GM18870 (cell line): Measurements from ENCODE around the gene GATD1.

Experiments used
- ATAC-seq: cut with Tn5 transposase; IDR thresholded peaks from one replicate; pipeline ENCODE4 v1.9.1; 2021; ENCODE audit warnings: moderate library complexity; ENCODE audit not compliant: unreplicated experiment

The GATD1 gene

DNA sequence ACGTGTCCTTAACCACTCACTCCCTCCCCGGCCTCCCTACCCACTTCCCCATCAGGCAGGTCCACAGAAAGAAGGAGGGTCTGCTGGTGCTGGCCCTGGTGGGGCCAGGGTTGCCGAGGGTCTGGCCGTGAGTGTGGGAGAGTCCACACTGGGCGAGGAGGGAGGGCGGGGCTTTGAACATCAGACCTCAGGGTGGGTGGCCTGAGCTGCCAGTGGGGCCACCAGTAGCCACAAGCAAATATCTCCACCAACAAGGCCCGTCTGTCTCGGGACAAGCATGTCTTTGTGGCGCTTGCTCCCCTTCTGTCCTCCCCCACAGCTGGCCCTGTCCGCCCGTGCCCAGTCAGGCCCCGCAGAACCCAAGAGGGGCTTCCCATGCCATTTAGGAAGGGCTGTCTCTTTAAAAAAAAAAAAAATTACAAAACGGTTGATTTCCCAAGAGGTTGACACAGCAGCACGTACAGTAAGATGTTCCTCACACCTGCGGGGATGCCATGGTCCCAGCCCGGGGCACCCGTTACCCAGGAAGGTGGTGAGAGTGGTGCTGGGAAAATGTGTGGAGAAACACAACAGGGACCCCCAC, 47.7 kb downstream of the GATD1 start:
- ATAC-seq: no peak

DNA sequence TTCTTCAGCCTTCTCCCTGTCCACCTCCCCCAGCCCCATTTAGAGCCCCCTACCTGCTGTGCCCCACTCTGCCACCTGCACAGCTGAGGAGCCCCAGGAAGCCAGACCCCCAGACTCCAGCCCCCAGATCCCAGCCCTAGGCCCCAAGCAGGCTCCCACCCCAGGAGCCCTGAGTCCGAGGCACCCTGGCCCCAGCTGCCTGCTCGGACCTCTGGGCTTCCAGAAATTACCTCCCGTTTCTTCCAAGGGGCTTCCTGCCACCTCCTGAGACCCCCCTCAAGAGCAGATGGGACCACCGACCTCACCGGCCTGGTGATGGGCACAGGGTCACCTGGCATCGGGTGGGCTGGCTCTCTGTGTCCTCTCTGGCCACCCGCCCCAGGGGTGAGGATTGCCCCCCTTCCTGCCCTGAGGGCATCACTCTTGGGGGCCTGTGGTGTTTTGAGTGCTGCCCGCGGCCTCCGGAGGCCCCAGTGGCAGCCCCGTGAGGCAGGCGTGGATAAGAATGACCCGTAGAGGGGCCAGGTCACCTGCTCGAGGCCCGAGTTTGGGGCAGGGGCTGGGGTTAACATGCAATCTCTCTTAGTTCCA, 48.3 kb downstream of the GATD1 start:
- no peak for ATAC-seq

DNA sequence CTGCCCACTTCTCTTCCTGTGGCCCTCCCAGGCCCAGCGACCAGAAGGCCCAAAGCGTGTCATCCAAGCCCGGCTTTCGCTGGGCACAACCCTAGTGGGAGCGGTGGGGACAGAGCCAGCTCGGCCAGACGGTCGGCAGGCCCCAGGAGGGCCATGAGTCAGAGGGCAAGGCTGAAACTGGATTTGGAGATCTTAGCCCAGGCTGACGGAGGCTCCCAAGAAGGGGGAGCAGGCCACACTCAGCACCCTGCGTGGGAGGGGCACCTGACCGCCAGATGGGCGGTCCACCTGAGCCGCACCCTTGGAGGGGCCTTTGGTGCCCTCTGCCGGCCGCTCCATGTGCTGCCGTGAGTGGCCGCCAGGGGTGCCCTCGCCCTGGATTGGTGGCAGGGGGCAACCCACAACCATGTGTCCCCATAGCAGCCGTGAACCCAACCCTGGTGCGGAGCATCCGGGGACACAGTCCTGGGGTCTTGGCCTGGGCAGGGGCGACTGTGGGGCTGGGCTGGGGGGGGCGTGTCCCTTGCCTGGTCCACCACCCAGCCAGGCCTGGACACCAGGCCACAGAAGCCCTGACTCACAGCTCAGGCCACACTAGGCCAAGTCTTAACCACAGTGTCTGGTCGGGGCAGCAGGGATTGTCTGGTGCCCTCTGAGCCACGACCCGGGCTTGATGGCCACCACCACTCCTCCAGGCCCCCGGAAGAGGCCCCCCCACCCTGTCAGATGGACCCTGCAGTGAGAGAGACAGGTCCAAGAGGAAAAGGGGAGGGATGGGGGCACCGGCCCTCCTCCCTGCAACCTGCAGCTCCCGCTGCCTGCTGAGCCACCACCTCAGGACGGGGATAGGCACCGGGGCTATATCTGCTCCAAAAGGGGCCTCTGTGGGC, 49.2 kb downstream of the GATD1 start:
- no peak for ATAC-seq

DNA sequence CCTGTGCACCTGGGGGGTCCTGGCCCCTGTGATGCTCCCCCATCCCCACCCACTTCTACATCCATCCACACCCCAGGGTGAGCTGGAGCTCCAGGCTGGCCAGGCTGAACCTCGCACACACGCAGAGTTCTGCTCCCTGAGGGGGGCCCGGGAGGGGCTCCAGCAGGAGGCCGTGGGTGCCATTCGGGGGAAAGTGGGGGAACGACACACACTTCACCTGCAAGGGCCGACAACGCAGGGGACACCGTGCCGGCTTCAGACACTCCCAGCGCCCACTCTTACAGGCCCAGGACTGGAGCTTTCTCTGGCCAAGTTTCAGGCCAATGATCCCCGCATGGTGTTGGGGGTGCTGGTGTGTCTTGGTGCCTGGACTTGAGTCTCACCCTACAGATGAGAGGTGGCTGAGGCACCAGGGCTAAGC, 50.0 kb downstream of the GATD1 start:
- ATAC-seq: no peak

DNA sequence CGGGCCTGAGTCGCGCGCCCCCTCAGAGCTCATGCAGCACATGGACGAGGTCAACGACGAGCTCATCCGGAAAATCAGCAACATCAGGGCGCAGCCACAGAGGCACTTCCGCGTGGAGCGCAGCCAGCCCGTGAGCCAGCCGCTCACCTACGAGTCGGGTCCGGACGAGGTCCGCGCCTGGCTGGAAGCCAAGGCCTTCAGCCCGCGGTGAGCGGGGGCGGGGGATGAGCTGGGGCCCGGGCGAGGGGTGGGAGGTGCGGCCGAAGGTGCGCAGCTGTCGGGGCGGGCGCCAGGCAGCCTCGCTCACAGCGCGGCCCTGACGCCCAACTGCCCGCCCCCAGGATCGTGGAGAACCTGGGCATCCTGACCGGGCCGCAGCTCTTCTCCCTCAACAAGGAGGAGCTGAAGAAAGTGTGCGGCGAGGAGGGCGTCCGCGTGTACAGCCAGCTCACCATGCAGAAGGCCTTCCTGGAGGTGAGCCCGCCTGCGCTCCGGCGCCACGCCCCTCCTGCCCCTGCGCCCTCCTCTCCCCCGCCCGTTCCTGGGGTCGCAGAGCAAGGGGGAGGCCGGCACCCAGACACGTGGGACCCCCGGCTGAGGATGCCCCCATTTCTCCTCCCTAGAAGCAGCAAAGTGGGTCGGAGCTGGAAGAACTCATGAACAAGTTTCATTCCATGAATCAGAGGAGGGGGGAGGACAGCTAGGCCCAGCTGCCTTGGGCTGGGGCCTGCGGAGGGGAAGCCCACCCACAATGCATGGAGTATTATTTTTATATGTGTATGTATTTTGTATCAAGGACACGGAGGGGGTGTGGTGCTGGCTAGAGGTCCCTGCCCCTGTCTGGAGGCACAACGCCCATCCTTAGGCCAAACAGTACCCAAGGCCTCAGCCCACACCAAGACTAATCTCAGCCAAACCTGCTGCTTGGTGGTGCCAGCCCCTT, 50.7 kb downstream of the GATD1 start:
- no peak for ATAC-seq

DNA sequence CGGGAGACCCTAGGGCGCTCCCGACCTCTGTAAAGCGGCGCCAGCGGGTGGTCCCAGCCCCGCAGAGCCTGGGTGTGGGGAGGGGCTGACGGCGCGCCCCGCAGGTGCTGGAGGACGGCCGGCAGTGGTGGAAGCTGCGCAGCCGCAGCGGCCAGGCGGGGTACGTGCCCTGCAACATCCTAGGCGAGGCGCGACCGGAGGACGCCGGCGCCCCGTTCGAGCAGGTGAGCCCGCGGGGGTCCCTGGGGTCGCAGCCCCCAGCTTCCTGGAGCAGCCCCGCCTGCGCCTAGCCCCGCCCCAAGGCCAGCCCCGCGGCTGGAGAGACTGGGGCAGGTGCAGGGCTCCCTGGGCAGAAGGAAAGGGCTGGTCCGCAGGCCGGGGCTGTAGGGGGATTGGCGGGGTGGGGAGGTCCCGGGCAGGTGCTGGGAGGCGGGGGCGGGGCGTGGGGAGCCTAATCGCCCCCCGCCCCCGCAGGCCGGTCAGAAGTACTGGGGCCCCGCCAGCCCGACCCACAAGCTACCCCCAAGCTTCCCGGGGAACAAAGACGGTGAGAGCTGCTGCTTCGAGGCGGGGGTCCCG, 51.6 kb downstream of the GATD1 start:
- no peak for ATAC-seq

DNA sequence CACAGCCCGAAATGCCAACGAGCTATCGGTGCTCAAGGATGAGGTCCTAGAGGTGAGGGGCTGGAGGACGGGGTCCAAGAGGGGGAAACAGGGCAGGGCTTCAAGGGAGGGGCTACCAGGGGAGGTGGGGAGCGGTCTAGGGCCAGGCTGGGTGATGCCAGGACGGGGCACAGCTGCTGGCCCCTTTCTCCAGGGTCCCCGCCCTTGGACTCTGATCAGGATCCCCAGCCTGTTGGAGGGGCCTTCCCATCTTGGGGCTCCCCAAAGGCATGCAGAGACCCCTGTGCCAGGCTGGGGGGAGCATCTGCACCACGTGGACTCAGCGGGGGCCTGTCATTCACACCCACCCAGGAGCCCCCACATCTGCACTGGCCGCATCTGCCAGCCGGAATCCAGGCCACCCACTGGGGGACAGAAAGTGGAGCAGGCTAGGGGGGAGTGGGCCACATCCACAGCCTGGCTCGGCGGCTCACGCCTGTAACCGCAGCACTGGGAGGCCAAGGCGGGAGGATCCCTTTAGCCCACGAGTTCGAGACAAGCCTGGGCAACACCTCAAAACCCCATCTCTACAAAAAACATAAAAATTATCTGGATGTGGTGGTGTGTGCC, 52.4 kb downstream of the GATD1 start:
- ATAC-seq: no peak

DNA sequence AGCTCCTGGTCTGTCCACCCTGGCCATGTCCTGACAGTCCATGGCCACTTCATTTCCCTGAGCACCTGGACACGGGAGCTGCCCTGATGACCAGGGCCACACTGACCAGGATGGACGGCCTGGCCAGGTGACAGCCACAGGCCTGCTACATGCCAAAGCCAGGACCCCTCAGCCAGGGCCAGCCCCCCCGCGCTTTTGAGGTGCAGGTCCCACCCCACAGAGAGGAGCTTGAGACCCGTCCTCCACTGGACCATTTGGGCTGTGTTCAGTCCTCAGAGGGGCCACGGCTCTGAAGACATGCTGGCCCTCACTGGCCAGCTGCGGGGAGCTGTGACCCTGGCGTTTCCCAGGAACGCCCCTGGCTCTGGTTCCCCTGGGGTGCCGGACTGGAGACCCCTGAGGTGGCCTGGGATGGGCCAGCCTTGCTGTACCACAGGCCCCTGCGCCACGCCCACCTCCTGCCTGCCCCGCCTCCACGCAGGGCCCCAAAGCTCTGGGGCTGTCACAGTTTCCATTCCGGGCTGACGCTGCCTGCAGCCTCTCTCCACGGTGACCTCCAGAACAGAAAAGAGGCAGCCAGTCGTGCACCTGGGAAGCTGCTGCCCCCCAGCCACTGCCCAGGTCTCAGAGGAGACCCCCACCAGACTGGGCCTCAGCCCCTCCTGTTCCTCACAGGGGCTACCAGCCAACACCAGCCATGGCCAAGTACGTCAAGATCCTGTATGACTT, 53.1 kb downstream of the GATD1 start:
- no peak for ATAC-seq

DNA sequence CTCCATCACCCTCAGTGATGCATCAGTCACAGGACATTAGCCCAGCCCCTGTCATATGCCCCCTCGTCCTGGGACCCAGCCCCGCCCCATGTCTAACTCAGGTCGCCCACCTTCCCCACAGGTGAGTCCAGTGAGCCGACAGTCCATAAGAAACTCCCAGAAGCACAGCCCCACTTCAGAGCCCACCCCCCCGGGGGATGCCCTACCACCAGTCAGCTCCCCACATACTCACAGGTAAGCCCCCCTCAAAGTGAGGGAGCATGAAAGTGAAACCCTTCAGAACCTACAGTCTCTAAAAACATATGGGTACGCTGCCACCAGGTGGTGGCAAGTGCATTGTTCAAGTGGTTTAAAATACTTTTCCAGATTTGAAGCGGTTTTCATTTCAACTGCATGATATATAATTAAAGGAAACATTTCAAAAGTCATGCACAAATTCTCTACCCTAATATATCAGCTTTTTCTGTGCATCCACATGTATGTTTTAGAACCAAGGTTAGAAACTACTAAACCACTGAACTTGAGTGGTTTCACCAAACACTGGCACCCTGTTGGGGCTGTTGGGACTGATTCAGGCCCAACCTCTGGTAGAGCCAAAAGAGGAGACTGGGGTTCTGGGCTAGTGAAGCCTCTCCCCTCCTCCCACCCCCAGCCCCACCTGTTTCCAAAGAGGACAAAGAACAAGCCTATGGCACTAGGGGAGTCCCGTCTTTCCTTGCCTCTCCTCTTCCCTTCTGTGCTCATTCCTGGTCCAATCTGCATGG, 54.0 kb downstream of the GATD1 start:
- ATAC-seq: no peak

DNA sequence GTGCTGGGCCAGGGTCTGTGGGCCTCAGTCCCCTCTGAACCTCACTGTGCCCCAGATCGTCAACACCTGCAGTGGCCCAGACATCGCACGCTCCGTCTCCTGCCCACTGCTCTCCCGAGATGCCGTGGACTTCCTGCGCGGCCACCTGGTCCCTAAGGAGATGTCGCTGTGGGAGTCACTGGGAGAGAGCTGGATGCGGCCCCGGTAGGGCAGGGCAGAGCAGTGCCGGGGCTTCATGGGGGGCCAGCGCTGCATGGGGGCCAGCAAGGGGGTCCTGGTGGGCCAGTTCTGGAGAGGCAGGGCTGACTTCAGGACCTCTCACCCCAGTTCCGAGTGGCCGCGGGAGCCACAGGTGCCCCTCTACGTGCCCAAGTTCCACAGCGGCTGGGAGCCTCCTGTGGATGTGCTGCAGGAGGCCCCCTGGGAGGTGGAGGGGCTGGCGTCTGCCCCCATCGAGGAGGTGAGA, 54.9 kb downstream of the GATD1 start:
- ATAC-seq: no peak

DNA sequence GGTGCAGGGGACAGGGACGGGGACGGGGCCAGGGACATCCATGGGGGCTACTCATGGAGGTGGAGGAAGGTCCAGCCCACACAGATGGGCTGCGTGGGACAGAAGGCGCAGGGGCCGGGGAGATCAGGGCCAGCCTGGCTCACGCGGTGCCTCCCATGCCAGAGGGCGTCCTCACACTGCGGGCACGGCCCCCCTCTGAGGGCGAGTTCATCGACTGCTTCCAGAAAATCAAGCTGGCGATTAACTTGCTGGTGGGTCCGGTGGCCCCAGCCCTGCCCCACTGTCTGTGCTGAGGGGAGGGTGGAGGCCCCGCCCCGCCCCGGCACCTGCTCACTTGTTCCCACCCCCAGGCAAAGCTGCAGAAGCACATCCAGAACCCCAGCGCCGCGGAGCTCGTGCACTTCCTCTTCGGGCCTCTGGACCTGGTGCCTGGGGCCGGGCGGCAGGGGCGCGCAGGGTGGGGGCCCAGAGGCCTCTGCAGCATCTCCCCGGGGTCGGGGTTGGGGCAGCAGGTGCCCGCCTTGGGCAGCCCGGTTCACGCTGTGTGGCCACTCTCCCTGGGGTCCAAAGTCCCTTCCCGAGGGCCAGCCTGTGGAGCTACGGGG, 55.4 kb downstream of the GATD1 start:
- no peak for ATAC-seq

DNA sequence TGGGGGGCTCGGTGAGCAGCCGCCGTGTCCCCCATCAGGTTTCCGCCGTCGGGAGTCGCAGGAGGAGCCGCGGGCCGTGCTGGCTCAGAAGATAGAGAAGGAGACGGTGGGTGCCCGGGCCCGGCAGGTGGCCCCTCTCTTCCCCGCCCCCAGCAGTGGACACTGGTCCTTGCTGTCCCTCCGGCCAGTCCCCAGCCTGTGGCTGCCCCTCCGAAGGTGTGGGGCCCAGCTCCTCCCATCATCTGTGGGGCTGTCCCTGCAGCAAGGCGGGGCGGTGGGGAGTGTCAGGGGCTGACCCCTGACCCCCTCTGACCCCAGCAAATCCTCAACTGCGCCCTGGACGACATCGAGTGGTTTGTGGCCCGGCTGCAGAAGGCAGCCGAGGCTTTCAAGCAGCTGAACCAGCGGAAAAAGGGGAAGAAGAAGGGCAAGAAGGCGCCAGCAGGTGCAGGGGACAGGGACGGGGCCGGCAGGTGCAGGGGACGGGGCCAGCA, 56.0 kb downstream of the GATD1 start:
- ATAC-seq: no peak

DNA sequence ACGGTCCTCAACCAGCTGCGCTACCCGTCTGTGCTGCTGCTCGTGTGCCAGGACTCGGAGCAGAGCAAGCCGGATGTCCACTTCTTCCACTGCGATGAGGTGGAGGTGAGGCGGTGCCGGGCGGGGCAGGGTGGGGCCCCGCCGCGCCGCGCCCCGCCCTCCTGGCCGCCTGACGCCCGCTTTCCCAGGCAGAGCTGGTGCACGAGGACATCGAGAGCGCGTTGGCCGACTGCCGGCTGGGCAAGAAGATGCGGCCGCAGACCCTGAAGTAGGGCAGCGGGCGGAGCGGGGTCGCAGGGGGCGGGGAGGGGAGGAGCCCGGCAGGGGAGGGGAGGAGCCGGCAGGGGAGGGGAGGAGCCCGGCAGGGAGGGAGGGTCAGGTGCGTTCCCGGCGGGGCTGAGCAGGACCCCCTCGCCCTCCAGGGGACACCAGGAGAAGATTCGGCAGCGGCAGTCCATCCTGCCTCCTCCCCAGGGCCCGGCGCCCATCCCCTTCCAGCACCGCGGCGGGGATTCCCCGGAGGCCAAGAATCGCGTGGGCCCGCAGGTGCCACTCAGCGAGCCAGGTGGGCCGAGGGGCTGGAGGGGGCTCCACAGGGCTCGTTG, 56.5 kb downstream of the GATD1 start:
- no peak for ATAC-seq

DNA sequence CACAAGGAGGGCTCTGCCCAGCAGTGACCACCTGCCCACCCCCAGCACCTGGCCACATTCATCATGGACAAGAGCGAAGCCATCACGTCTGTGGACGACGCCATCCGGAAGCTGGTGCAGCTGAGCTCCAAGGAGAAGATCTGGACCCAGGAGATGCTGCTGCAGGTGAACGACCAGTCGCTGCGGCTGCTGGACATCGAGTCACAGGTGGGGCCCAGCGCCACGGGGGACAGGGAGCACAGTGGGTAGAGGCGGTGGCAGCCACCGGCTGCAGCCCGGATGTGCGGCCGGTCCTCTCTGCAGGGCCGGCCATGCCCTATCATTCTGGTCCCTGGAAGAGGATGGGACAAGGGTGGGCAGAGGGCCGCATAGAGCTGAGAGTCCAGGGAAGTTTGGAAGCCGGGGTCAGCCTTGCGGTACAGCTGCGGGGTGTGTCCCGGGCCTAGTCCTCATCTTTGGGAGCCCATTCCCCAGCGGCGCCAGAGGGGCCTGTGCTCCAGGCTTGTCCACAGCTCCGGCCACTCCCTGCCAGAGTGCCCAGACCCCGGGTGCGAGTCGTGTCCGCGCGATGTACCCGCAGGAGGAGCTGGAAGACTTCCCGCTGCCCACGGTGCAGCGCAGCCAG, 57.2 kb downstream of the GATD1 start:
- no peak for ATAC-seq

DNA sequence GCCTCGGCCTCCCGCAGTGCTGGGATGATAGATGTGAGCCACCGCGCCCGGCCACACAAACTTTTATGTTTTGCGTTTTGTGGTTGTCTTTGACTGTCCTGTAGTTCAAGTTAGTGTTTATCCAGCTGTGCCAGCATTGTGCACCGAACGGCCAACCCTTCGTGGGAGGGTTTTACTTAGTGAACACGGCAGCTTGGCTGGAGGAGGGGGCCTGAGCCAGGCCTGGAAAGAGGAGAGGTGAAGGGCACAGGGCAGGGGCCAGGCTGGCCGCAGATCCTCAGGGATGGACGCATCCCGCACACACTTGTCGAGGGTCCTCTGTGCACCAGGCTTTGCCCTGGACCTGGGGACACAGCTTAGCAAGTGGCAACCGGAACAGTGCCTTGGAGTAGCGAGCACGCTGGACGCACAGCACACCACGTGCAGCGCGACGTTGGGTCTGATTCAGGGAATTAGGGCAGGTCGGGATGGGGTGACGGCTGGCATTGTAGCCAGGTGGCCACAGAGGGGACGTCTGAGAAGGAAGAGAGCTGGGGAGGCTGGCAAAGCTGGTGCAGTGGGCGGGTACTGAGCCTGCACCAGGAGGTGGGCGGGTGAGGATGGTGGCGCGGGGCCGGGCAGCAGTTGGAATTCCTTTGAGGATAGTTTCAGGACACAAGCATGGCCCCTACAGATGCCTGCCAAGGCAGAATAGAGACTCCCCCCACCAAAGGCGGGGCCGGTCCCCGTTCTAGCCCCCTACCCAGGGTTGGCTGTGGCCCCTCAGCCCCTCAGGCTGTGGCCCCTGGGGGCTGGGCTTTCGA, 57.9 kb downstream of the GATD1 start:
- ATAC-seq: no peak
